OCI-LY7 (cell line): ENCODE data around the gene ARID5B.

Source experiments
- EZH2phosphoT487 ChIP-seq: fragments of 200-600 bp; sonication (generic); IDR thresholded peaks from 2 replicates; pipeline ENCODE4 v1.6.1; 2018; ENCODE audit warnings: low read depth, borderline replicate concordance, mild to moderate bottlenecking, mixed run types, antibody characterized with exemption, low read length, moderate library complexity, mixed read lengths
- TF ChIP-seq, protein P1 (sequence below): fragments of 200-600 bp; sonication (generic); conservative IDR thresholded peaks from 2 replicates; pipeline ENCODE4 v1.5.1; 2014; ENCODE audit warnings: mild to moderate bottlenecking, antibody characterized with exemption, low read length, moderate library complexity, mixed read lengths

DNA sequence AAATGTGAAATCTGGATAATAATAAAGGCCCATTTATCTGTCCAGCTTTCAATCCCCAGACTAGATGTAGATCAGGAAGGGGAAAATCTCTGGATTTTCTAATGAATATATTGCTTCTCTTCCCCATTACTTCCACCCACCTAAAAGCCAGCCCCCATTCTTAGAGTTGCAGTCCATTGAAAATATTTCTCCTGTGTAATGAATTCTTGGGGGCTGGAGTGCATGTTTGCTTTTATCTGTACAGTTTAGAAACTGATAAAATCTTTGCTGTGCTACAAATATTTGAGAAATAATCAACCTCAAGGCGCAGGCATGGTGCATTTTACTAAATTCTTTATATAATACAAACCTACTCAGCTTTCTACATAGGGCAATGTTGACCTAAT lies 180.8 kb downstream of the ARID5B start:
- TF ChIP-seq, protein P1, sequence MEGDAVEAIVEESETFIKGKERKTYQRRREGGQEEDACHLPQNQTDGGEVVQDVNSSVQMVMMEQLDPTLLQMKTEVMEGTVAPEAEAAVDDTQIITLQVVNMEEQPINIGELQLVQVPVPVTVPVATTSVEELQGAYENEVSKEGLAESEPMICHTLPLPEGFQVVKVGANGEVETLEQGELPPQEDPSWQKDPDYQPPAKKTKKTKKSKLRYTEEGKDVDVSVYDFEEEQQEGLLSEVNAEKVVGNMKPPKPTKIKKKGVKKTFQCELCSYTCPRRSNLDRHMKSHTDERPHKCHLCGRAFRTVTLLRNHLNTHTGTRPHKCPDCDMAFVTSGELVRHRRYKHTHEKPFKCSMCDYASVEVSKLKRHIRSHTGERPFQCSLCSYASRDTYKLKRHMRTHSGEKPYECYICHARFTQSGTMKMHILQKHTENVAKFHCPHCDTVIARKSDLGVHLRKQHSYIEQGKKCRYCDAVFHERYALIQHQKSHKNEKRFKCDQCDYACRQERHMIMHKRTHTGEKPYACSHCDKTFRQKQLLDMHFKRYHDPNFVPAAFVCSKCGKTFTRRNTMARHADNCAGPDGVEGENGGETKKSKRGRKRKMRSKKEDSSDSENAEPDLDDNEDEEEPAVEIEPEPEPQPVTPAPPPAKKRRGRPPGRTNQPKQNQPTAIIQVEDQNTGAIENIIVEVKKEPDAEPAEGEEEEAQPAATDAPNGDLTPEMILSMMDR, result no peak
- TF ChIP-seq EZH2phosphoT487, result no peak
